ENCODE data around the gene CALML3.

Gene CALML3

DNA sequence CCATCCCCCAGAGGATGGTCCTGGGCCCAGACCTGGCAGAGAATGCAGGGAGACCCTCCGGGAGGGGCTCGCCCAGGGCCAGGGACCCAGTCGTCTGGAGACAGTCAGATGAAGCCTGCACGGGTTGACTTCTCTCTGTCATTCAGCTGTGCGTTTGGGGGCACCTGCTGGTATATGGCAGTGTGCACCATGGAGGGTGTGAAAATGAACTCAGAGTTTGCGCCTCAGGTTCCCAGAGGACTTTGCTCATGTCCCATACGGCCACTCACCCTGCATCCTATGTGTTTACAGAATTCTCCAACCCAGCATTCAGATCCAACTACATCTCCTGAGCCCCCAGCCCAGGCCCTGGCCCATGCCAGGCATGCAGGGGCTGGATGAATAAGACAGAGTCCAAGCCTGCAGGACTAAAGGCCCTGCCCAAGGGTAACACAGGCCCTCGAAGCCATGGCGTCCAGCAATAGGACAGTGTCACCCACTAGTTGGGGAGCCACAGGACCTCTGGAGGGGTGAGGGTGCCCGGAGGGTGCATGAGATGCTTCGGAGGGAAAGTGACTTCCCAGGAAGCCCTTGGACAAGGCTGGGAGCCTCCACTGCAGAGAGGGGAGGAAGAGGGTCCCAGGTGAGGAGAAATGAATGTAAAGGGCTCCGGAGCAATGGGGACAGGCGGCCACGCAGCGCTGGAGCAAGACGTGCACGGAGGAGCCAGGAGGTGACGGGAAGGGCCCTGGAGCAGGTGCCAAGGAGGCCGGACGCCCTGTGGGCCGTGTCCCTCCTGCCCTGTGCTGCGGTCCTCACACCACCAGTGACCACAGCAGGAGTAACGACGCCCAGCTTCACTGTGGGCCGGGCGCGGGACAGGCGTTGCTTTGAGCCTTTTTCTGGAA, 36.3 kb downstream of the CALML3 start:
- H3K27me3 ChIP-seq (ENCODE audit: control insufficient read depth, insufficient read depth, low read length): no peaks in the 10 kb centered on the region
- H3K9me3 ChIP-seq (ENCODE audit: control insufficient read depth, low read length): no peaks in the 10 kb centered on the region
- no peaks in the 10 kb centered on the region for H3K36me3 ChIP-seq (ENCODE audit: control insufficient read depth, insufficient read depth, low read length)
- peaks cover 6% of the 10 kb centered on the region for H3K4me1 ChIP-seq (ENCODE audit: control insufficient read depth, insufficient read depth, low read length)
- no peak overlapping the region for H3K9ac ChIP-seq (ENCODE audit: low read length)
- H3K4me3 ChIP-seq (ENCODE audit: low read length): no peak overlapping the region

DNA sequence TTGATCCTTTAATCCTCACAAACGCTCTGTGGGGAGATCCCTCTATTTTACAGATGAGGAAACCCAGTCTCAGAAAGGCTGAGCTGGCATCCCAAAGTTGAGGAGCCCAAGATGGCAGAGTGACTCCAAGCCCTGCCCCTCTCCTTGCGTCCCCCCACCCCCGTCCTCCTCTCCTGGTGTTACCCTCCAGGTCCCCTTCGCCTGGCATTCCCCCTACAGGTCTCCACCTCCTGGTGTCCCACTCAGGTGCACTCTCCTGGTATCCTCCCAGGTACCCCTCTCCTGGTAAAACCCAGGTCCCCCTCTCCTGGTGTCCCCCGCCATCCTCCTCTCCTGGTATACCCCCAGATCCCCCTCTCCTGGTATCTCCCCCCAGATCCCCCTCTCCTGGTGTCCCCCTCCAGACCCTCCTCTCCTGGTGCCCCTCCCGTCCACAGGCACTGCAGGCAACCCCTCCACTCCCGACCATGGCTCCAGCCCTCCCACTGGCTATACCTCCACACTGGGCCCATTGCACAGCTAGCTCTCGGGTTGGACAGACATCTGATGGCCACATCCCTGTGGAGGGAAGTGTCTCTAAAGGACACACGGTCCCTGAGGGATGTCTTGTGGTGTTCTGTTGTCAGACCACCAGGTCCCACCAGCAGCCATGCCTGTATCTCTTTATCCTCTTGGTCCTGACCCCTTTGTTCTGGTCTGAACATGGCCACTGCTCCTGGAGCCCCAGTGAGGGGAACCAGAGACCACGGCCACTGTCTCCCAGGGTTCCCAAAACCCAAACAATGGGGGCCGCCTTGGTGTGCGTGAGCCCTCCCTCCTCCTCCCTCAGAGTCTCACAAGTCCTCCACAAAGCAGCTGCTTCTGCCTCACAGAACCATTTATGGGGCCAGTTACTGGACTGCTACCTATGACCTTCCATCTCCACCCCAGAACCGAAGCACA, 37.2 kb downstream of the CALML3 start:
- Histone ChIP-seq H3K27me3 (ENCODE audit: control insufficient read depth, insufficient read depth, low read length) (no peaks in the 10 kb centered on the region), H3K4me3 (ENCODE audit: low read length) (no peak overlapping the region), H3K9me3 (ENCODE audit: control insufficient read depth, low read length) (no peaks in the 10 kb centered on the region), H3K4me1 (ENCODE audit: control insufficient read depth, insufficient read depth, low read length) (peaks cover 6% of the 10 kb centered on the region), H3K36me3 (ENCODE audit: control insufficient read depth, insufficient read depth, low read length) (no peaks in the 10 kb centered on the region), H3K9ac (ENCODE audit: low read length) (no peak overlapping the region)

DNA sequence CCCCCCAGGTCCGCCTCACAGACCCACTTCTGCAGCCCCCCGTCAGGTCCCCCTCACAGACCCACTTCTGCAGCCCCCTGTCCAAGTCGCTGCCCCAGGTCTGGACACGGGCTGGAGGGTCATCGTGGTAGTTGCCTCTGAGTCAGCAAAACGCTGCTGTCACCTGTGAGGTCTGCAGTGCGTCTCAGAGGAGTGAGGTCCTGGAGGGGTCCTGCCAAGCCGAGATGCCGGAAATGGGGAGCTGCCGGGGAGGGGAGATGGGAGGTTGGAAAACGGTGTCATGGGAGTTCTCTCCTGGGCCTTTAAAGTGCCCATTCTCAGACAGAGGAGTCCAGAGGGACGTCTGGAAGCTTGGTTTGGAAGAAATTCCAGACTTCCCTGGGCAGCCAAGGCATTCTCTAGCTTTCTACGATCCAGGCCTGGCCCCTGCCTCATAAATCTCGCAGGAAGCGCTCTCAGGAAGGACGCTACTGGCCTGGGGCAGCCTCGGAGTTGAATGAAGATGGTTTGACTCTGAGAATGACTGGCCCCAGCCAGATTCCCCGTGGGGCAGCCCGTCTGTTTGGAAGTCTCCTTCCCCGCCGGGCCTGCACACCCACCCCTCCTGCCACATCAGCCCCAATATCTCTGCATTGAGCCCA, 38.7 kb downstream of the CALML3 start:
- Histone ChIP-seq H3K36me3 (ENCODE audit: control insufficient read depth, insufficient read depth, low read length) (no peaks in the 10 kb centered on the region), H3K9ac (ENCODE audit: low read length) (no peak overlapping the region), H3K4me3 (ENCODE audit: low read length) (no peak overlapping the region), H3K9me3 (ENCODE audit: control insufficient read depth, low read length) (no peaks in the 10 kb centered on the region), H3K4me1 (ENCODE audit: control insufficient read depth, insufficient read depth, low read length) (peaks cover 6% of the 10 kb centered on the region), H3K27me3 (ENCODE audit: control insufficient read depth, insufficient read depth, low read length) (no peaks in the 10 kb centered on the region)

DNA sequence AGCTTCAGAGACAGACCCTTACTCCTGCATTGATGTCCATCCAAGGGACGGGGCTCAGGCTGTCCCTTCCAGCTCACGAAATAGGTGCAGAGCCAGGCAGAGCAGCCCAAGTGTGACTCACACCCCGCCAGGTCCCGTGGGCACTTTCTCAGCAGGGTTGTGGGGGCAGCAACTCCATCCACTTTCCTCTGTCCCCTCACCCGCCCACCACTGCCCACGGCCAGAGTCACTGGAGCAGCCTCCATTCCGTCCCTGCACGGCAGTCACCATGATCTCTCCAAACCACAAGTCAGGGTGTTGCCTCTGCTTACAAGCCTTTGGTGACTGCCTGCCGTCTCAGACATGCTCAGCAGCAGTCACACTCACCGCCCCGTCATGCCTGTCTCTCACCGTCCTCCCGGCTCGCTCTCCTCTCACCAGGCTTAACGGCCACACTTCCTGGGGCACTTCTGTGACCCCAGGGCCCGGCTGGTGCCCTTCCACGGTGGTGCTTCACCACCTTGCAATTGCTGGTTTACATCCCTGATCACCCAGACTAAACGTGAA, 39.3 kb downstream of the CALML3 start:
- Histone ChIP-seq H3K4me1 (ENCODE audit: control insufficient read depth, insufficient read depth, low read length) (peaks cover 6% of the 10 kb centered on the region), H3K9ac (ENCODE audit: low read length) (no peak overlapping the region), H3K36me3 (ENCODE audit: control insufficient read depth, insufficient read depth, low read length) (no peaks in the 10 kb centered on the region), H3K27me3 (ENCODE audit: control insufficient read depth, insufficient read depth, low read length) (no peaks in the 10 kb centered on the region), H3K9me3 (ENCODE audit: control insufficient read depth, low read length) (no peaks in the 10 kb centered on the region), H3K4me3 (ENCODE audit: low read length) (no peak overlapping the region)

DNA sequence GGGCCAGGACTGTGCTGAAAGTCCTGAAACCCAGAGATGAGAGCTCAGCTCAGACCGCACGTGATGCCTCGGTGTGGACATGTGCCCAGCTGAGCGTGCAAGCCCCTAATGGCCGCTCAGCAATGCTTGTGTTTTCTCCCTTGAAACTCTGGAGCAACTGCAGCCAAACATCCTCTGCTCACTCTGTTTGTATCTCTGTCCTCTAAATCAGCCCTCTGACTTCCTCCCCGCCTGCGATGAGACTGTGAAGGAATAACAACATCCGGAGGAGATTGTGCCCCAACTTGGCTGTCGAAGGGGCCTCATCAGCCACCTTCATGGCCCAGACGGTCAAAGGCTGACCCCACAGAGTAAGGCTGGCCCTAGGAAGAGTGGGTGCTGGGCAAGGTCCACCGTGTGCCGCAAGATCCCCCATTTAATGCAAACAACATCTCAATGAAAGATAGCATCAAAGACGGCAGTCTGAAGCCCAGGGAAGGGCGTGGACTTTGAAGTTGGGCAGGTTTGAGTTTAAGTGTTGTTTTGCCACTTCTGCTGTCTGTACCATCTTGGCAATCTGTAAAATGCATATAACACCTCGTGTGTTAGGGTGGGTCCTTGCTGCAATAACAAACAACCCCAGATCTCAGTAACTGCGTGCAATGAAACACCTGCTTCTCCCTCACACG, 39.9 kb downstream of the CALML3 start:
- H3K9me3 ChIP-seq (ENCODE audit: control insufficient read depth, low read length): no peaks in the 10 kb centered on the region
- H3K27me3 ChIP-seq (ENCODE audit: control insufficient read depth, insufficient read depth, low read length): no peaks in the 10 kb centered on the region
- peaks cover 6% of the 10 kb centered on the region for H3K4me1 ChIP-seq (ENCODE audit: control insufficient read depth, insufficient read depth, low read length)
- H3K36me3 ChIP-seq (ENCODE audit: control insufficient read depth, insufficient read depth, low read length): no peaks in the 10 kb centered on the region
- H3K4me3 ChIP-seq (ENCODE audit: low read length): no peak overlapping the region
- H3K9ac ChIP-seq (ENCODE audit: low read length): no peak overlapping the region

DNA sequence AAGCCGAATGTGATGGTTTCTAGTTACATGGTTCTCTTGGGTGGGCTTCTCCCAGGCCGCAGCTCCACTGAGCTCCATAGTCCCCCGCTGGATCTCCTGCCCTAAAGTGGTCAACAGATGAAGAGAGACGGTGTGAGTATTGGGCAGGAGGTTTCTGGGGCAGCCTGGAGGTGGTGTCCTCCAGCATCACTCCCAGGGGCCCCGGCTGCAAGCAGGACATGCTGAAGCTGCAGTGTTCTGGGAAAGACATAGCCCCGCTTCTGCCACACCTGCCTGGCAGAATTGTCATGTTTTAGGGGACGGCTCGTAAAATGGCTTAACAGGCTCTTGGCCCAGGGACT, 40.4 kb downstream of the CALML3 start:
- peaks cover 6% of the 10 kb centered on the region for H3K4me1 ChIP-seq (ENCODE audit: control insufficient read depth, insufficient read depth, low read length)
- no peaks in the 10 kb centered on the region for H3K9me3 ChIP-seq (ENCODE audit: control insufficient read depth, low read length)
- H3K9ac ChIP-seq (ENCODE audit: low read length): no peak overlapping the region
- no peaks in the 10 kb centered on the region for H3K36me3 ChIP-seq (ENCODE audit: control insufficient read depth, insufficient read depth, low read length)
- no peak overlapping the region for H3K4me3 ChIP-seq (ENCODE audit: low read length)
- no peaks in the 10 kb centered on the region for H3K27me3 ChIP-seq (ENCODE audit: control insufficient read depth, insufficient read depth, low read length)

DNA sequence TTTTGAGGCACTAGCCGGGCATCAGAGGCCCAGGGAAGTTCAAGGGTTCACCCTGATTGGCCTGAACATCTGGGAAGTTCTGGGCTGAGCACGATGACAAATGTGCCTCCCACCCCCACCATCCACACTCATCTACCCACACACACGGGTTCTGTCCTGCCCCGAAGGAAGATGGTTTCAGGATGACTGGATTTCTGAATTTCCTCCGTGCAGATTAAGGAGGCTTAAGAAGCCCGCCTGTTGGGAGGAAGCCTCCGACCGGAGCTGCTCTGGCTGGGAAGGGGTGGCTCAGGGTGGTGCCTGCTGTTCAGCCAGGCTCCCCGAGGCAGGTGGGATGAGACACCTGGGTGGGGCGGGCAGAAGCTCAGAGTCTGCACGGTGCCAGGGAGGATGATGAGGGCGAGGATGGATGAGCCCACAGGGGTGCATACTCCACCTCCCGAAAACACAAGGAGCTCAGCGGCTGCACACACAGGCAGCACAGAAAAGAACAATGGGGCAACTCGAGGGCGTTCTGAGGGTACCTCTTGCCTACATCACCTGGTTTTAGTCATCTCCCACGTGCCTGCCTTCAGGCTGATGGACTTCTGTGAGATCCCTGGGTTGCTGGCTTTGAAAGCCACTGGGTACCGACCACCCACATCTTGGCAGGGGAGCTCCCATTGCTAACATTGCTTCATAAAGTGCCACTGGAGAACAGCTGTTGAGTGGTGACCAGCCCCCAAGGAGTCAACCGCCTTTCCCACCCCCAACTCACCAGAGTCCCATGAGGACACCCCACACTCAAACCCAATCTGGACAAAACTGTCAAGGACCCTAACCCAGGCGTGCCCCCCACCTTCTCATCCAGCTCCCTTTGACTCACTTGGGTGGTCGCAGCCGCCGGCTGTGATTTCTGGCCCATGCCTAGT, 41.2 kb downstream of the CALML3 start:
- Histone ChIP-seq H3K9me3 (ENCODE audit: control insufficient read depth, low read length) (no peaks in the 10 kb centered on the region), H3K4me3 (ENCODE audit: low read length) (no peak overlapping the region), H3K4me1 (ENCODE audit: control insufficient read depth, insufficient read depth, low read length) (peaks cover 6% of the 10 kb centered on the region), H3K36me3 (ENCODE audit: control insufficient read depth, insufficient read depth, low read length) (no peaks in the 10 kb centered on the region), H3K9ac (ENCODE audit: low read length) (no peak overlapping the region), H3K27me3 (ENCODE audit: control insufficient read depth, insufficient read depth, low read length) (no peaks in the 10 kb centered on the region)

DNA sequence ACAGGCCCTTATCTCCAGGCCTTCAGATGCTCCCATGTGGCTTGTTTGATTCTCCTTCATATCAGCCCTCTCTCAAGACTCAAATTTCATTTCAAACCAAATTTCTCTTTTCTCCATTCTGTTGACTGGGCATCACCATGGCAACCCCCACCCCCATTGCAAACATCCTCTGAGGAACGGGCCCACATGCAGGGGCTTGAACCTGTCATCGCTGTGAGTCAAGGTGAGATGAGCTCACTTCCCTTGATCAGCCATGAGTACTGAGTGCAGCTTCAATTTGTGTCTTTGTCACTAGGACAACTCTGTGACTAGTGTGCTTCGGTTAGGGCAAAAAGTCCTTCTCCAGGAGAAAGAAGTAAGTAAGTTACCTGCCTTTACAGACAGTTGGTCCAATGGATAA, 41.9 kb downstream of the CALML3 start:
- H3K36me3 ChIP-seq (ENCODE audit: control insufficient read depth, insufficient read depth, low read length): no peaks in the 10 kb centered on the region
- H3K4me3 ChIP-seq (ENCODE audit: low read length): no peak overlapping the region
- H3K9me3 ChIP-seq (ENCODE audit: control insufficient read depth, low read length): no peaks in the 10 kb centered on the region
- H3K4me1 ChIP-seq (ENCODE audit: control insufficient read depth, insufficient read depth, low read length): peaks cover 12% of the 10 kb centered on the region
- no peaks in the 10 kb centered on the region for H3K27me3 ChIP-seq (ENCODE audit: control insufficient read depth, insufficient read depth, low read length)
- no peak overlapping the region for H3K9ac ChIP-seq (ENCODE audit: low read length)

DNA sequence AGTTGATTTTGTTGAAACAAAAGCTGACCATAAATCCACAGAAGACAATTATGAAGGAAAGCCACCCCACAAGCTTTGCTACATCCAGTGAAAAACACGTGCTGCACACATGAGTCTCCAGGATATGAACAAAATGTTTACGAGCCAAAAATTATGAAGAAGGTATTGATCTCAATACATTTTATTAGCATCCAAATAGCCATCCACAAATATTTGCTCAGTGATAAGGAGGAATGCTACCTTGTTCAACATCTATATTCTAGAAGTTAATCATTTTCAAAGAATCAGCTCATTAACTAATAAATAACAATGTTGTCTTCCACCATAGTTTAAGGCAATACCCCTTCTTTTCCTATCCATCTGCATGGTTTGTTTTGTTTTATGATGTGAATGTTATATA, 42.7 kb downstream of the CALML3 start:
- no peaks in the 10 kb centered on the region for H3K9me3 ChIP-seq (ENCODE audit: control insufficient read depth, low read length)
- peaks cover 13% of the 10 kb centered on the region for H3K4me1 ChIP-seq (ENCODE audit: control insufficient read depth, insufficient read depth, low read length)
- H3K36me3 ChIP-seq (ENCODE audit: control insufficient read depth, insufficient read depth, low read length): no peaks in the 10 kb centered on the region
- H3K4me3 ChIP-seq (ENCODE audit: low read length): no peak overlapping the region
- H3K27me3 ChIP-seq (ENCODE audit: control insufficient read depth, insufficient read depth, low read length): no peaks in the 10 kb centered on the region
- no peak overlapping the region for H3K9ac ChIP-seq (ENCODE audit: low read length)

DNA sequence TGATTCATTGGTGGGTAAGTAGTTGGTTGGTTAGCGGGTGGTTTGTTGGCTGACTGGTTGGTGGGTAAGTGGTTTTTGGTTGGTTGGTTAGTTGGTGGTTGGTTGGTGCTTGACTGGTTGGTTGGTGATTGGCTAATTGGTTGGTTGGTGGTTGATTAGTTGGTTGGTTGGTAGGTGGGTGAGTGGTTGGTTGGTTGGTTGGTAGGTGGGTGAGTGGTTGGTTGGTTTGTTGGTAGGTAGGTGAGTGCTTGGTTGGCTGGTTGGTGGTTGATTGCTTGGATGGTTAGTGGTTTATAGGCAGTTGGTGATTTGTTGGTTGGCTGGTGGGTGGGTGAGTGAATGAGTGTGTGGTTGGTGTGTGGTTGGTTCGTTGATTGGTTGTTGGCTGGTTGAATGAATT, 44.2 kb downstream of the CALML3 start:
- H3K4me1 ChIP-seq (ENCODE audit: control insufficient read depth, insufficient read depth, low read length): peaks cover 6% of the 10 kb centered on the region
- H3K9me3 ChIP-seq (ENCODE audit: control insufficient read depth, low read length): no peaks in the 10 kb centered on the region
- no peaks in the 10 kb centered on the region for H3K27me3 ChIP-seq (ENCODE audit: control insufficient read depth, insufficient read depth, low read length)
- H3K4me3 ChIP-seq (ENCODE audit: low read length): no peak overlapping the region
- H3K9ac ChIP-seq (ENCODE audit: low read length): no peak overlapping the region
- H3K36me3 ChIP-seq (ENCODE audit: control insufficient read depth, insufficient read depth, low read length): no peaks in the 10 kb centered on the region

DNA sequence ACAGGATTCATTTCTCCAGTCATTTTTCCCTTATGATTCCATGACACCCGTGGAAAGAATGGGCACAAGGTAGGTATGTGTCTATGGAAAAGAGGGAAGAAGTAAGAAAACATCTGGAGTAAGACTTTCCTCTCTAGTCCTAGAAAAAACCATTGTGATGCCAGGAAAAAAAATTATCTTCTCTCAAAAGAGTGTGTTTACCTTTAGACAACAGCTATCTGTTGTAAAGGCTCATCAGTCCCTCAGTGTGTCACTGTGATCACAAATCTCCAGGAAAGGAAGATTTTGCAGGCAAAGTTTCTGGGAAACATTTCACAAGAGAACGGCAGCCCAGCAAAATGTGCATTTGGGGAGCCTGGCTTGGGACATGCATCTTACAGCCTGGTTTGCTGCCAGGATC, 44.8 kb downstream of the CALML3 start:
- Histone ChIP-seq H3K4me3 (ENCODE audit: low read length) (no peak overlapping the region), H3K9me3 (ENCODE audit: control insufficient read depth, low read length) (no peaks in the 10 kb centered on the region), H3K36me3 (ENCODE audit: control insufficient read depth, insufficient read depth, low read length) (no peaks in the 10 kb centered on the region), H3K9ac (ENCODE audit: low read length) (no peak overlapping the region), H3K4me1 (ENCODE audit: control insufficient read depth, insufficient read depth, low read length) (peaks cover 6% of the 10 kb centered on the region), H3K27me3 (ENCODE audit: control insufficient read depth, insufficient read depth, low read length) (no peaks in the 10 kb centered on the region)

Measured in mucosa of stomach (tissue), 1 donor.